ENCODE results near the gene LRRC49.

DNA sequence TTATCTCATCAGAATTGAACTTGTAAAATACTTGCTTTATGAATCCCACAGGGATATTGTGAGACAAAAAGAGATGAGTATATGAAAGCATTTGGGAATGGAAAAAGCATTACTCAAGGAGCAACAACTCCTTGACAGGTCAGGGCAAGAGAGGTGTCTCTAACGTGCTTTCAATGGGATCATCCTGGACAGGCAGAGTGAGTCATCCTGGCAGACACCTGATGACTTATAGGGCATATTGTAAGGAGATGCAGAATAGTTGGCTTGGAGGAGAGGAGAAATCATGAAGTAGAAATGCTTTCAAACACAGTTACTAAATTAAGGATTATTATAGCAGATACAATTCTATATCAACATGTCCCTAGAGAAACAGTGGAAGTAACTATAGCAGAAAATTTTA is 150.7 kb downstream of the LRRC49 start:
- TF ChIP-seq, protein P1, sequence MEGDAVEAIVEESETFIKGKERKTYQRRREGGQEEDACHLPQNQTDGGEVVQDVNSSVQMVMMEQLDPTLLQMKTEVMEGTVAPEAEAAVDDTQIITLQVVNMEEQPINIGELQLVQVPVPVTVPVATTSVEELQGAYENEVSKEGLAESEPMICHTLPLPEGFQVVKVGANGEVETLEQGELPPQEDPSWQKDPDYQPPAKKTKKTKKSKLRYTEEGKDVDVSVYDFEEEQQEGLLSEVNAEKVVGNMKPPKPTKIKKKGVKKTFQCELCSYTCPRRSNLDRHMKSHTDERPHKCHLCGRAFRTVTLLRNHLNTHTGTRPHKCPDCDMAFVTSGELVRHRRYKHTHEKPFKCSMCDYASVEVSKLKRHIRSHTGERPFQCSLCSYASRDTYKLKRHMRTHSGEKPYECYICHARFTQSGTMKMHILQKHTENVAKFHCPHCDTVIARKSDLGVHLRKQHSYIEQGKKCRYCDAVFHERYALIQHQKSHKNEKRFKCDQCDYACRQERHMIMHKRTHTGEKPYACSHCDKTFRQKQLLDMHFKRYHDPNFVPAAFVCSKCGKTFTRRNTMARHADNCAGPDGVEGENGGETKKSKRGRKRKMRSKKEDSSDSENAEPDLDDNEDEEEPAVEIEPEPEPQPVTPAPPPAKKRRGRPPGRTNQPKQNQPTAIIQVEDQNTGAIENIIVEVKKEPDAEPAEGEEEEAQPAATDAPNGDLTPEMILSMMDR (conservative IDR thresholded peaks at IDR 0.05 in 1 of 2, IDR thresholded peaks at IDR 0.05 in 1 of 2; ENCODE audit: extremely low read depth in 1 of 2, insufficient read depth in 1 of 2, low read depth in 1 of 2, low read length in 2 of 2) = no peak
- no peak for TF ChIP-seq EZH2 (IDR thresholded peaks at IDR 0.05; ENCODE audit: borderline replicate concordance, low read length)
